Lung (tissue), 12 donors: ENCODE results near the gene SREK1IP1. TPM values are rescaled to one million over a fixed set of nuclear protein-coding genes. Genes with fewer than 3 reads are reported as not detected.

Experiments used
- ATAC-seq: fragments of 200-7000 bp; cut with Tn5 transposase; one replicate; pipeline ENCODE4 v1.9.1; 2020; ENCODE audit warnings: moderate number of reproducible peaks; ENCODE audit not compliant: insufficient read depth, low FRiP score
- DNase-seq, 3 donors: peaks; one replicate each; pipeline ENCODE4 v3.0.0-alpha.2; 2013 to 2017
- H3K27ac ChIP-seq, 2 donors: one replicate each; pipeline ENCODE4 v1.5.1; 2013; ENCODE audit warnings: mild to moderate bottlenecking in 2 of 2, moderate library complexity in 2 of 2, control low read depth in 1 of 2, inconsistent platforms in 1 of 2, low read depth in 1 of 2, low read length in 1 of 2
- H3K27me3 ChIP-seq, 3 donors: one replicate each; pipeline ENCODE4 v1.5.1; 2013; ENCODE audit warnings: low read length in 2 of 3; ENCODE audit not compliant: control insufficient read depth in 3 of 3, insufficient read depth in 3 of 3
- H3K36me3 ChIP-seq, 4 donors: one replicate each; pipeline ENCODE4 v1.5.1; 2013; ENCODE audit warnings: low read length in 4 of 4, mild to moderate bottlenecking in 1 of 4, moderate library complexity in 1 of 4; ENCODE audit not compliant: control insufficient read depth in 4 of 4, insufficient read depth in 4 of 4
- H3K4me1 ChIP-seq, 5 donors: one replicate each; pipeline ENCODE4 v1.5.1; 2013; ENCODE audit warnings: low read length in 5 of 5, mild to moderate bottlenecking in 2 of 5, moderate library complexity in 1 of 5; ENCODE audit not compliant: control insufficient read depth in 5 of 5, insufficient read depth in 5 of 5
- H3K4me3 ChIP-seq: one replicate; pipeline ENCODE4 v1.5.1; 2013; ENCODE audit warnings: mild to moderate bottlenecking, control low read depth, moderate library complexity
- H3K9ac ChIP-seq, 2 donors: one replicate each; pipeline ENCODE4 v1.5.1; 2013; ENCODE audit warnings: low read length in 2 of 2, control low read depth in 1 of 2; ENCODE audit not compliant: insufficient read depth in 1 of 2
- H3K9me3 ChIP-seq, 4 donors: one replicate each; pipeline ENCODE4 v1.5.1; 2013; ENCODE audit warnings: low read length in 3 of 4, mild to moderate bottlenecking in 1 of 4, moderate library complexity in 1 of 4; ENCODE audit not compliant: control insufficient read depth in 4 of 4, insufficient read depth in 3 of 4
- CTCF ChIP-seq: IDR thresholded peaks from 2 replicates; pipeline ENCODE4 v1.5.1; 2012; ENCODE audit warnings: mild to moderate bottlenecking; ENCODE audit errors: control extremely low read depth, extremely low read depth
- WGBS, 2 donors: extraction: QIAGEN DNeasy Blood & Tissue Kit; methylation state at CpG; one replicate each; pipeline ENCODE4 v1.1.7; 2013; 5-methylcytosine and 5-hydroxymethylcytosine counted together
- polyA plus RNA-seq, 2 donors: library from polyadenylated mRNA; stranded (reverse); fragments of 200-250 nt; gene quantifications; one replicate each; pipeline ENCODE4 v1.2.1, GENCODE V29; 2013
- total RNA-seq, 2 donors: library from RNA; depleted of rRNA in 1 of 2; stranded (reverse); fragments of >200 nt in 1 of 2; gene quantifications; one replicate each; pipeline ENCODE4 v1.2.1, GENCODE V29; 2014 to 2021
- donor health status: control.
- donor health status: control.
- donor health status: Bipolar disorder and iron deficiency.
- donor health status: healthy.
- donor health status: DM: yes; HTN: yes; CAD: no.

SREK1IP1 gene
- total and polyA plus RNA-seq, 4 donors: 10.8 to 17.0 (median 16.2) TPM

GRCh38 chr5:64790210-64790609, 21.7 kb upstream of the SREK1IP1 start:
- DNase-seq: no peak
- Histone ChIP-seq H3K9me3 (no peaks in the 10 kb centered on the region), H3K4me1 (peaks cover 0 to 5% (median 0%) of the 10 kb centered on the region in 5 donors), H3K9ac (no peak overlapping the region), H3K36me3 (peaks cover 0 to 13% (median under 1%) of the 10 kb centered on the region in 4 donors), H3K4me3 (no peak overlapping the region), H3K27me3 (no peaks in the 10 kb centered on the region), H3K27ac (no peak overlapping the region)
- ATAC-seq: no peak
- TF ChIP-seq CTCF: no peak
- WGBS, 2 donors: 61 to 94% methylated on average over 1 of the region's 1 CpG

DNA sequence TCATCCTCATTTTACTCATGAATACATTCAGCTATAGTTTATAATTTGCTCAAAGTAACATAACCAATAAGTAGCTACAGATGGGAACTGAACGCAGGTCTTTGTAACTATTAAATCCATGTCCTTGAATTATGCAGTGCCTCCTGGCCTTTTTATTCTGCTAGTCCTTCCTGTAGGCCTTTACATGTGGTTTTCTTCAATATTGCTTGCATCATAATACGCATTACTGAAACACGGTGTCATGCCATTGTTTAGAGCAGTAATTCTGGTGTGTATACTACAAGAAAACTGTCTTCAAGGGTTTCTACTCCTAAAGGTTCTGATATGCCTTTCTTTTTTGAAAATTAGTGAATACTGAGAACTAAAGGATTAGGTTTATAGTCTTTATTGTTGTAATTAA, 21.0 kb upstream of the SREK1IP1 start:
- Histone ChIP-seq H3K9ac (no peak overlapping the region), H3K36me3 (peaks cover 0 to 9% (median under 1%) of the 10 kb centered on the region in 4 donors), H3K27ac (no peak overlapping the region), H3K27me3 (no peaks in the 10 kb centered on the region), H3K4me3 (no peak overlapping the region), H3K9me3 (no peaks in the 10 kb centered on the region), H3K4me1 (peaks cover 0 to 5% (median 0%) of the 10 kb centered on the region in 5 donors)
- DNase-seq (no peak), ATAC-seq (no peak)
- WGBS, 2 donors: 72 to 88% methylated on average over 3 of the region's 3 CpGs
- TF ChIP-seq CTCF: no peak

GRCh38 chr5:64788156-64788555, 19.7 kb upstream of the SREK1IP1 start:
- ATAC-seq: no peak
- Histone ChIP-seq H3K9me3 (no peaks in the 10 kb centered on the region), H3K4me1 (peaks cover 0 to 2% (median 0%) of the 10 kb centered on the region in 5 donors), H3K27ac (no peak overlapping the region), H3K4me3 (no peak overlapping the region), H3K36me3 (peaks cover 0 to 9% (median under 1%) of the 10 kb centered on the region in 4 donors), H3K9ac (no peak overlapping the region), H3K27me3 (no peaks in the 10 kb centered on the region)
- TF ChIP-seq CTCF: no peak
- WGBS, 2 donors: 87 to 88% methylated on average over 2 of the region's 2 CpGs
- no peak for DNase-seq

- H3K27me3 ChIP-seq: no peaks in the 10 kb centered on the region
- H3K9me3 ChIP-seq: no peaks in the 10 kb centered on the region
- ATAC-seq (no peak), DNase-seq (no peak)
- no peaks in the 10 kb centered on the region for H3K4me1 ChIP-seq
- H3K36me3 ChIP-seq: peaks cover 0 to 9% (median under 1%) of the 10 kb centered on the region in 4 donors
- no peak overlapping the region for H3K9ac ChIP-seq
- TF ChIP-seq CTCF: no peak
- H3K4me3 ChIP-seq: no peak overlapping the region
- 82 to 87% methylated on average over 2 of the region's 2 CpGs for WGBS, 2 donors
- no peak overlapping the region for H3K27ac ChIP-seq
Observed at GRCh38 chr5:64786372-64786771, 17.9 kb upstream of the SREK1IP1 start.
